Measurements from ENCODE around the gene TOP3A.

Gene TOP3A

GRCh38 chr17:18235743-18236256 lies 79.0 kb downstream of the TOP3A start:
- no peak overlapping the region for H3K4me3 ChIP-seq (ENCODE audit: low read depth, low read length, poor library complexity, severe bottlenecking)
- H3K9ac ChIP-seq (ENCODE audit: low read length) = no peak overlapping the region
- no peaks in the 10 kb centered on the region for H4K20me1 ChIP-seq (ENCODE audit: insufficient read depth, low read length)
- no peaks in the 10 kb centered on the region for H3F3A ChIP-seq (ENCODE audit: insufficient read depth, low read length)
- no peaks in the 10 kb centered on the region for H3K9me3 ChIP-seq (ENCODE audit: low read length)
- H3K36me3 ChIP-seq (ENCODE audit: insufficient read depth, low read length) = no peaks in the 10 kb centered on the region; the same call in 1 of the 2 replicates
- no peaks in the 10 kb centered on the region for H3K79me2 ChIP-seq (ENCODE audit: insufficient read depth, low read length)
- no peaks in the 10 kb centered on the region for H3K9me2 ChIP-seq (ENCODE audit: low read depth, low read length)
- no peaks in the 10 kb centered on the region for H3K27me3 ChIP-seq (ENCODE audit: insufficient read depth, low read length)
- TF ChIP-seq CTCF (IDR thresholded peaks at IDR 0.05; ENCODE audit: low read length) (no peak), EZH2 (IDR thresholded peaks at IDR 0.05; ENCODE audit: borderline replicate concordance, low read length) (no peak)
- H3K4me2 ChIP-seq (ENCODE audit: low read length) = no peak overlapping the region
- H3K4me1 ChIP-seq (ENCODE audit: insufficient read depth, low read length, severe bottlenecking) = no peaks in the 10 kb centered on the region
- H2AFZ ChIP-seq (ENCODE audit: low read length) = no peak overlapping the region
- H3K27ac ChIP-seq (ENCODE audit: low read depth, low read length, poor library complexity, severe bottlenecking) = no peak overlapping the region

GRCh38 chr17:18234853-18235380 lies 79.9 kb downstream of the TOP3A start:
- Histone ChIP-seq H3F3A (ENCODE audit: insufficient read depth, low read length) (no peaks in the 10 kb centered on the region), H3K27ac (ENCODE audit: low read depth, low read length, poor library complexity, severe bottlenecking) (no peak overlapping the region), H3K36me3 (ENCODE audit: insufficient read depth, low read length) (no peaks in the 10 kb centered on the region; the same call in 1 of the 2 replicates), H3K4me3 (ENCODE audit: low read depth, low read length, poor library complexity, severe bottlenecking) (no peak overlapping the region), H3K79me2 (ENCODE audit: insufficient read depth, low read length) (no peaks in the 10 kb centered on the region), H3K9me3 (ENCODE audit: low read length) (no peaks in the 10 kb centered on the region), H4K20me1 (ENCODE audit: insufficient read depth, low read length) (no peaks in the 10 kb centered on the region), H3K9me2 (ENCODE audit: low read depth, low read length) (no peaks in the 10 kb centered on the region), H3K9ac (ENCODE audit: low read length) (no peak overlapping the region), H3K4me2 (ENCODE audit: low read length) (no peak overlapping the region), H3K4me1 (ENCODE audit: insufficient read depth, low read length, severe bottlenecking) (no peaks in the 10 kb centered on the region), H2AFZ (ENCODE audit: low read length) (no peak overlapping the region), H3K27me3 (ENCODE audit: insufficient read depth, low read length) (no peaks in the 10 kb centered on the region)
- TF ChIP-seq EZH2 (IDR thresholded peaks at IDR 0.05; ENCODE audit: borderline replicate concordance, low read length) = no peak
- TF ChIP-seq CTCF (IDR thresholded peaks at IDR 0.05; ENCODE audit: low read length) = no peak

- no peaks in the 10 kb centered on the region for H3F3A ChIP-seq (ENCODE audit: insufficient read depth, low read length)
- no peaks in the 10 kb centered on the region for H3K79me2 ChIP-seq (ENCODE audit: insufficient read depth, low read length)
- no peak overlapping the region for H3K27ac ChIP-seq (ENCODE audit: low read depth, low read length, poor library complexity, severe bottlenecking)
- no peaks in the 10 kb centered on the region for H3K9me3 ChIP-seq (ENCODE audit: low read length)
- no peak overlapping the region for H3K4me3 ChIP-seq (ENCODE audit: low read depth, low read length, poor library complexity, severe bottlenecking)
- no peaks in the 10 kb centered on the region for H4K20me1 ChIP-seq (ENCODE audit: insufficient read depth, low read length)
- no peak overlapping the region for H2AFZ ChIP-seq (ENCODE audit: low read length)
- no peaks in the 10 kb centered on the region; the same call in 1 of the 2 replicates for H3K36me3 ChIP-seq (ENCODE audit: insufficient read depth, low read length)
- no peaks in the 10 kb centered on the region for H3K9me2 ChIP-seq (ENCODE audit: low read depth, low read length)
- no peak overlapping the region for H3K4me2 ChIP-seq (ENCODE audit: low read length)
- no peak overlapping the region for H3K9ac ChIP-seq (ENCODE audit: low read length)
- H3K27me3 ChIP-seq (ENCODE audit: insufficient read depth, low read length) = no peaks in the 10 kb centered on the region
- TF ChIP-seq EZH2 (IDR thresholded peaks at IDR 0.05; ENCODE audit: borderline replicate concordance, low read length) (no peak), CTCF (IDR thresholded peaks at IDR 0.05; ENCODE audit: low read length) (no peak)
- no peaks in the 10 kb centered on the region for H3K4me1 ChIP-seq (ENCODE audit: insufficient read depth, low read length, severe bottlenecking)
Observed at GRCh38 chr17:18233803-18234518, 80.8 kb downstream of the TOP3A start.
